ENCODE results near the gene GDAP2.

GRCh38 chr1:117892512-117892911 is 36.9 kb downstream of the GDAP2 start:
- TF ChIP-seq CTCF (IDR thresholded peaks at IDR 0.05) (no peak), EP300 (IDR thresholded peaks at IDR 0.05) (no peak), POLR2A (IDR thresholded peaks at IDR 0.05) (no peak), POLR2AphosphoS5 (IDR thresholded peaks at IDR 0.05) (no peak)
